Mucosa of descending colon (tissue), 3 donors: ENCODE results near the gene FAM168B. TPM values are rescaled to one million over a fixed set of nuclear protein-coding genes. Genes with fewer than 3 reads are reported as not detected.

Experiments
- ATAC-seq: fragments of 200-7000 bp; cut with Tn5 transposase; one replicate; pipeline ENCODE4 v1.9.1; 2020; ENCODE audit warnings: mild to moderate bottlenecking, moderate library complexity
- DNase-seq, 3 donors: peaks; one replicate each; pipeline ENCODE4 v3.0.0-alpha.2; 2020
- H3K36me3 ChIP-seq: fragments of 200-600 bp; one replicate; pipeline ENCODE4 v1.8.0; 2021; ENCODE audit warnings: low read depth, mild to moderate bottlenecking
- H3K4me1 ChIP-seq: fragments of 200-600 bp; one replicate; pipeline ENCODE4 v1.8.0; 2021; ENCODE audit warnings: low read depth, mild to moderate bottlenecking
- H3K4me3 ChIP-seq: fragments of 200-600 bp; one replicate; pipeline ENCODE4 v1.8.0; 2021; ENCODE audit warnings: mild to moderate bottlenecking
- H3K9me3 ChIP-seq: fragments of 200-600 bp; one replicate; pipeline ENCODE4 v1.8.0; 2021; ENCODE audit warnings: mild to moderate bottlenecking
- CTCF ChIP-seq: fragments of 200-600 bp; IDR thresholded peaks from one replicate; pipeline ENCODE4 v1.8.0; 2022; ENCODE audit warnings: antibody characterized with exemption, mild to moderate bottlenecking
- intact Hi-C, 2 donors: fragments of 100-400 bp; cut with DNase I in 1 of 2; cut with micrococcal nuclease in 1 of 2; formaldehyde crosslinking; loops; one replicate each; pipeline versions ENCODE4 v1.11.0 to v1.11.1; 2022; cut with DNase I, micrococcal nuclease
- total RNA-seq, 3 donors: library from RNA; stranded (reverse); fragmentation: NEBNext Ultra II Directional in 2 of 3; extraction: Animal tissue kit (Norgen Biotek cat#: 25700) in 2 of 3; gene quantifications; one replicate each; pipeline versions ENCODE4 v1.2.1 to v1.2.4, GENCODE V29; 2021 to 2023
- donor health status: DM: no; HTN: no; CAD: no; lungs with moderate emphysema.
- donor health status: DM: no; HTN: no; CAD: no.
- donor health status: DM: no; HTN: yes; CAD: no.

FAM168B gene
- total RNA-seq, 3 donors from 2014 or later, result 79.1 to 131 (median 86.1) TPM

GRCh38 chr2:131023758-131024157 lies 69.5 kb downstream of the FAM168B start:
- TF ChIP-seq CTCF, result no peak
- no peak for ATAC-seq
- Histone ChIP-seq H3K4me3 (no peak overlapping the region), H3K36me3 (no peaks in the 10 kb centered on the region), H3K4me1 (no peaks in the 10 kb centered on the region), H3K9me3 (no peaks in the 10 kb centered on the region)
- intact Hi-C loops, result no loop called here
- no peak for DNase-seq

- H3K4me3 ChIP-seq, result no peak overlapping the region
- no peaks in the 10 kb centered on the region for H3K4me1 ChIP-seq
- H3K36me3 ChIP-seq, result no peaks in the 10 kb centered on the region
- ATAC-seq, result no peak
- no peak for TF ChIP-seq CTCF
- no peaks in the 10 kb centered on the region for H3K9me3 ChIP-seq
- intact Hi-C loops, result no loop called here
- DNase-seq, result no peak
Observed at GRCh38 chr2:131022731-131023130, 70.5 kb downstream of the FAM168B start.

- no peak for ATAC-seq
- TF ChIP-seq CTCF, result no peak
Observed at GRCh38 chr2:131016826-131017741, 76.2 kb downstream of the FAM168B start.

GRCh38 chr2:131015764-131016163 lies 77.5 kb downstream of the FAM168B start:
- no peaks in the 10 kb centered on the region for H3K9me3 ChIP-seq
- intact Hi-C loops, result no loop called here
- TF ChIP-seq CTCF, result no peak
- H3K36me3 ChIP-seq, result no peaks in the 10 kb centered on the region
- H3K4me3 ChIP-seq, result no peak overlapping the region
- DNase-seq (no peak), ATAC-seq (no peak)
- no peaks in the 10 kb centered on the region for H3K4me1 ChIP-seq

More at GRCh38 chr2:131016826-131017741, 76.2 kb downstream of the FAM168B start:
- Histone ChIP-seq H3K4me3 (no peak overlapping the region), H3K9me3 (no peaks in the 10 kb centered on the region), H3K4me1 (no peaks in the 10 kb centered on the region), H3K36me3 (no peaks in the 10 kb centered on the region)
- intact Hi-C loops, result no loop called here
- DNase-seq, result no peak

GRCh38 chr2:131014141-131014540 lies 79.1 kb downstream of the FAM168B start:
- ATAC-seq (no peak), DNase-seq (no peak)
- H3K9me3 ChIP-seq, result no peaks in the 10 kb centered on the region
- intact Hi-C loops, result no loop called here
- H3K36me3 ChIP-seq, result no peaks in the 10 kb centered on the region
- TF ChIP-seq CTCF, result no peak
- no peaks in the 10 kb centered on the region for H3K4me1 ChIP-seq
- no peak overlapping the region for H3K4me3 ChIP-seq
